Daoy (cell line): Measurements from ENCODE around the gene CLTCL1. TPM values are rescaled to one million over a fixed set of nuclear protein-coding genes. Genes with fewer than 3 reads are reported as not detected.
"Not testable (repeated sequence)": the region's sequence is repeated elsewhere in the genome, so short reads cannot be mapped to it uniquely, and the experiment has no call there.

Source experiments
- DNase-seq: peaks from one replicate; pipeline ENCODE4 v3.0.0-alpha.2; 2015; ENCODE audit warnings: low read depth
- total RNA-seq: library from RNA; depleted of rRNA; stranded (reverse); fragments of >200 nt; shearing (Covaris generic); gene quantifications from 2 replicates; pipeline ENCODE4 v1.2.3, GENCODE V29; 2014; rRNA removed

The CLTCL1 gene
- 1.7 and 3.2 TPM in 2 replicates for total RNA-seq

- peak; percentile 84 for DNase-seq
Measured at GRCh38 chr22:19291580-19292457, at the start of gene CLTCL1. Gene CLTCL1 (minus strand): TSS chr22:19291719. CDS start chr22:19291641, 78 bp downstream.

GRCh38 chr22:19337137-19337536 lies 45.6 kb upstream of the CLTCL1 start:
- no peak for DNase-seq

GRCh38 chr22:19336133-19337075 lies 44.9 kb upstream of the CLTCL1 start:
- no peak for DNase-seq

- no peak for DNase-seq
Measured at GRCh38 chr22:19331975-19332374, 40.5 kb upstream of the CLTCL1 start.

- no peak for DNase-seq
Measured at GRCh38 chr22:19331474-19331873, 40.0 kb upstream of the CLTCL1 start.

- no peak for DNase-seq
Measured at GRCh38 chr22:19330865-19331418, 39.4 kb upstream of the CLTCL1 start.

GRCh38 chr22:19330205-19330604 lies 38.7 kb upstream of the CLTCL1 start:
- DNase-seq, result not testable (repeated sequence)

- no peak for DNase-seq
Measured at GRCh38 chr22:19329454-19329853, 37.9 kb upstream of the CLTCL1 start.

- no peak for DNase-seq
Measured at GRCh38 chr22:19325296-19325948, 33.9 kb upstream of the CLTCL1 start.

GRCh38 chr22:19323420-19323819 lies 31.9 kb upstream of the CLTCL1 start:
- not testable (repeated sequence) for DNase-seq

- DNase-seq, result no peak
Measured at GRCh38 chr22:19321757-19322156, 30.2 kb upstream of the CLTCL1 start.

GRCh38 chr22:19320136-19320535 lies 28.6 kb upstream of the CLTCL1 start:
- DNase-seq, result not testable (repeated sequence)

- DNase-seq, result no peak
Measured at GRCh38 chr22:19319281-19319680, 27.8 kb upstream of the CLTCL1 start.

GRCh38 chr22:19317865-19318264 lies 26.3 kb upstream of the CLTCL1 start:
- DNase-seq, result no peak

- no peak for DNase-seq
Measured at GRCh38 chr22:19307872-19308271, 16.4 kb upstream of the CLTCL1 start.

- not testable (repeated sequence) for DNase-seq
Measured at GRCh38 chr22:19306535-19306934, 15.0 kb upstream of the CLTCL1 start.

- no peak for DNase-seq
Measured at GRCh38 chr22:19304547-19304946, 13.0 kb upstream of the CLTCL1 start.

- DNase-seq, result no peak
Measured at GRCh38 chr22:19303785-19304184, 12.3 kb upstream of the CLTCL1 start.

- no peak for DNase-seq
Measured at GRCh38 chr22:19295733-19296132, 4.2 kb upstream of the CLTCL1 start.

- no peak for DNase-seq
Measured at GRCh38 chr22:19292458-19293230, 1.1 kb upstream of the CLTCL1 start.

- DNase-seq, result peak; percentile 40
Measured at GRCh38 chr22:19291218-19291579, 320 bp downstream of the CLTCL1 start.
